GM18858 (cell line): ENCODE results near the gene DBN1.

Experiments used
- ATAC-seq: cut with Tn5 transposase; IDR thresholded peaks from one replicate; pipeline ENCODE4 v1.9.1; 2021; ENCODE audit not compliant: unreplicated experiment

DBN1 gene

DNA sequence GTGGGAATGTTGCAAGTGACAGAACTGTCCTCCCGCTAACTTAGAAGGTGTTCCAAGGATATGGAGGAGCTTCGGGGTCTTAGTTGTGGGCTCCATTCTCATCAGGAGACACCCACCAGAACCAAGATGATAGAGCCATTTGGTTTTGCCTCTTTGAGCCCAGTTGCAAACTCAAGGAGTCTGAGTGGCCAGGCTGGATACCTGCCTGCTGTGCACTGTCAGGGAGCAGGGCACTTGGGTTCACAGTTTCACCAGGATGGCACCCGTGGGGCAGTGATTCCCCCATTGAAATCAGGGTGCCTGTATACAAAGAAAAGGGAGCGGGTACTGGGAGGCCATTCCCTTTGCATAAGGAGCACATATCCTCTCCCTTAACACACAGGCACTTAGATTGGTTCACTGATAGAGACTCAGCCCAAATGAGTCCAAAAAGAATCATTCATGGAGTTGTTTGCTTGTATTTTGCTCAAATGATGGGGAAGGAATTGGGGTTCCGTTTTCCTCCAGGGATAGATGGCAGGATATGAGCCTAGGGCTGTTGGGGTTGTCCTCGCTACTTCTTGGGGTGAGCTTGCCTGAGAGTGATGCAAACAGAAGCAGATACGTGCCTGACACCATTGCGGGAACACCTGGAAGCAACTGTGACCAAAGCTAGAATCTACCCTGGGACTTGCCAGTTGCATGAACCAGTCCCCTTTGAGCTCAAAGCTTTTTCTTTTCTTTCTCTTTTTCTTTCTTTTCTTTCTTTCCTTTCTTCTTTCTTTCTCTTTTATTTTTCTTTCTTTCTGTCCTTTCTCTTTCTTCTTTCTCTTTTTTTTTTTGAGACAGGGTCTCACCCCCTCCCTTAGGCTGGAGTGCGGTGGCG, 28.1 kb downstream of the DBN1 start:
- ATAC-seq, result no peak

GRCh38 chr5:177444106-177445051, 29.1 kb downstream of the DBN1 start:
- ATAC-seq, result no peak

- ATAC-seq, result no peak
These were observed 30.1 kb downstream of the DBN1 start for GRCh38 chr5:177443144-177443983.

- ATAC-seq, result no peak
These were observed 31.2 kb downstream of the DBN1 start for GRCh38 chr5:177442066-177442826.

GRCh38 chr5:177440990-177441780, 32.2 kb downstream of the DBN1 start:
- no peak for ATAC-seq

- ATAC-seq, result no peak
These were observed 33.0 kb downstream of the DBN1 start for GRCh38 chr5:177440211-177440989.

DNA sequence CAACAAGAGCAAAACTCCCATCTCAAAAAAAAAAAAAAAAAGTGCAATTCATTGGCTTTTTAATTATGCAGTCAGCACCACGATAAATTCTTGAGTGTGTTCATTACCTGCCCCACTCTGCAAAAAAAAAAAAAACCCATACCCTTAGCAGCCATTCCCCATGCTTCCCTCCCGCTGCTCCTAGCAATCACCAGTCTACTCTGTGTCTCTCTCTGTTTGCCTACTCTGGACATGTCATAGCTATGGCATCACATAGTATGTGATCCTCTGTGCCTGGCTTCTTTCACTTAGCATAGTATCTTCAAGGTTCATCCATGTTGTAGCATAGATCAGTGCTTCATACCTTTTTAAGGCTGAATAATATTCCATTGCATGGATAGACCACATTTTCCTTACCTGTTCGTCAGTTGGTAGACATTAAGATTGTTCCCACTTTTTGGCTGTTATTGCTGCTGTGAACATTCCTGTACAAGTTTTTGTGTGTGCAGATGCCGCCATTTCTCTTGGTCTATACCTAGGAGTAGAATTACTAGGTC, 33.8 kb downstream of the DBN1 start:
- no peak for ATAC-seq

- no peak for ATAC-seq
These were observed 35.0 kb downstream of the DBN1 start for GRCh38 chr5:177438468-177438867.

DNA sequence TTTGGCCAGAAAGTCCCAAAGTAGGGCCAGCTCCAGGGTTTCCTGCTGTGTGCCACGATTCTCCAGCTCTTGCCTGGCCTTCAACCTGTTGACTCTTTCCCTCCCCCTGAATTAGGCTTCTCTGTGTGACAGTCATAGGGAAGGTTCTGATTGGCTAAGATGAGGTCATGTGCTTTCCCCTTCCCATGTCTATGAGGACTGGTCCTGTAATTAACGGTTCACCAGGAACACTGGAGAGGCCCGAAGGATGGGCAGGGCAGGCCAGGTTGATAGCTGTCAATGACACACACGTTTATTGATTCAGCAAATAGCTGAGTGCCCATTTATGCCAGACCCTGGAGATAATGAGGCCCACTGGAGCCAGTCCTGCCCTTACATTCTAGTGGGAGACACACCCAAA, 35.8 kb downstream of the DBN1 start:
- ATAC-seq, result no peak

DNA sequence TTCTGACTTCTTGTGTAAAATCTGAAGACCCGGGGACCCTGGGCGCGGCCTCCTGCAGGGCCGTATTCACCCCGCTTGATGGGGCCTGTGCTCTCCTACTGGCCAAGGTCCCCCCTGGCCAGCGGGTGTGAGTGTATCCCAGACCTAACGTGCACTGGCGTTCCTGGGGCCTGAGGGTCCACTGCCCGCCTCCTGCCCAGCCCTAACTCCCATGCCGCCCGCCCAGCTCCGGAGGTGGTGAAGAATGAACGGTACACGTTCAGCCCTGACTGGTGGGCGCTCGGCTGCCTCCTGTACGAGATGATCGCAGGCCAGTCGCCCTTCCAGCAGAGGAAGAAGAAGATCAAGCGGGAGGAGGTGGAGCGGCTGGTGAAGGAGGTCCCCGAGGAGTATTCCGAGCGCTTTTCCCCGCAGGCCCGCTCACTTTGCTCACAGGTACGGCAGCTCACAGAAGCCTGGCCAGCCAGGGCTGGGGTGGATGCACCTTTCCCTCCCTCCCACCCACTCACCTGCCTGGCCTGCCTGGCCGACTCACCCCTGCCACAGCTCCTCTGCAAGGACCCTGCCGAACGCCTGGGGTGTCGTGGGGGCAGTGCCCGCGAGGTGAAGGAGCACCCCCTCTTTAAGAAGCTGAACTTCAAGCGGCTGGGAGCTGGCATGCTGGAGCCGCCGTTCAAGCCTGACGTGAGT, 37.4 kb downstream of the DBN1 start:
- ATAC-seq, result no peak

DNA sequence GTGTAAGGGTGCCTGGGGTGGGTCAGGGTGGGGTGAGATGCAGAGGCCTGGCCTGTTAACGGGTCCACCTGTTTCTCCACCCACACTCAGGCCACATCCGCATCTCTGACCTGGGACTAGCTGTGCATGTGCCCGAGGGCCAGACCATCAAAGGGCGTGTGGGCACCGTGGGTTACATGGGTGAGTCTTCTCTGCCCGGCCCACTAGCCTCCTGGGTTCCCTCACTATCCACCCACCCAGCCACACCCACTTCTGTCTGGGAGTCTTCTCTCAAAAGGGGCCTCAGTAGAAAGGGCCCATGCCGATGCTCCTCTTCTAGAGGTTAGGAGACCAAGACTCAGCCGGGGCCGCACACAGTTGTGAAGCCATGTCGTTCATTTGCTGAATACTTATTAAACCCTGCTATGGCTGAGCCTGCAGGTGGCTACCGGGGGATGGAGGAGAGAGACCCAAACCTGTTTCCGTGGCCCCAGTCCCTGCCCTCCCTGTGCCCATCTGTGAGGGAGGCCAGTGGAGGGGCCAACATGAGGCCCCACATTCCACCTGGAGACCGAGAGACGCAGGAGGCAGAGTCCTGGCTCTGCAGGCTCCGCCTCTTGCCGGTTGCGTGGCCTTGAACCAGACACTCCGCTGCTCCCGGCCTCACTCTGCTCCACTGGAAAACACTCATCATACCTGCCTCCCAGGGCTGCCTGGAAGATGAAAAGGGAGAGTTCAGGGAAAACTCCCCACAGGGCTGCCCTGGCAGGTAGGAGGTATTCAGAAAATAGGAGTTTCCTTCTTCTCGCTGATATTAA, 38.3 kb downstream of the DBN1 start:
- ATAC-seq, result no peak

GRCh38 chr5:177434437-177434836, 39.0 kb downstream of the DBN1 start:
- no peak for ATAC-seq

DNA sequence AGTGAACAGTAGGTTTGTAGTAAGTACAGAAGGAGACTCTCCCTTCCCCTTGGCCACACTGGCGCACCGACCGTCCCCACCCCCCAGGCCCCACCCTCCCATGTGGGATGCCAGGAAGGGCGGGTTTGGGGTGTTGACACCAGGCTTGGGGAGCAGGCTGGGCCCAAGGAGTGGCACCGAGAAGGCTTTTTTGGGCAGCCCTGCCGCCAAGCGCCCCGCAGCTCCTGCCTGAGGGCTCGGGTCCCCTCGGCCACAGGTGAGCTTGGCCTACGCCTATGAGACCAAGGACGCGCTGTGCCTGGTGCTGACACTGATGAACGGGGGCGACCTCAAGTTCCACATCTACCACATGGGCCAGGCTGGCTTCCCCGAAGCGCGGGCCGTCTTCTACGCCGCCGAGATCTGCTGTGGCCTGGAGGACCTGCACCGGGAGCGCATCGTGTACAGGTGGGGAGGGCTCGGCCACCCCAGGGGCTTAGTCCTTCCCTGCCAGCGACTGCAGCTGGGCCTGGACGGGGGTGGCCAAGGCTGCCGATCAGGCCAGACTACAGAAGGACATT, 39.7 kb downstream of the DBN1 start:
- ATAC-seq, result no peak

GRCh38 chr5:177432839-177433657, 40.4 kb downstream of the DBN1 start:
- no peak for ATAC-seq

DNA sequence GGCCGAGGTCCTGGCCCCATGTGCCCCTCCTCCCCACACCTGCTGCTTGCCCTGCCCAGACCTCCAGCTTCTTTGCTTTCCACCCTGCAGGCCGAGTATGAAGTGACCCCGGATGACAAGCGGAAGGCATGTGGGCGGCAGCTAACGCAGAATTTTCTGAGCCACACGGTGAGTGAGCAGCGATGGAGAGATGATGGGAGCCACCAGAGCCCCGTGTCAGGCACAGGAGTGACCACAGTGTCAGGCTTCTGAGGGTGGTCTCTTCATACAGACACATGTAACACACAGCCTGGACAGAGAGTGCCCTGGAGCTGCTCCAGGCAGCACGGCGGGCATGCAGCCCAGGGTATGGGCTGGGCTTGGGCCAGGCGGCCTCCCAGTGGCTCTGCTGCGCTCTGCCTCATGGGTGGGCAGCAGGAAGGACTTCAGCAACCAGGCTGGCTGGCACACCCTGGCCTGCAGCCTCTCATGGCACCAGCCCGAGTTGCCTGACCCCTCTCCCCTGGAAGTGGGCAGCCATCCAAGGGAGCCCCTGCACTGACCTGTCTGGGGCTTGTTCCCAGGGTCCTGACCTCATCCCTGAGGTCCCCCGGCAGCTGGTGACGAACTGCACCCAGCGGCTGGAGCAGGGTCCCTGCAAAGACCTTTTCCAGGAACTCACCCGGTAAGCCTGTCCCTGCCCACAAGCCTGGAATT, 41.1 kb downstream of the DBN1 start:
- no peak for ATAC-seq
